HK-2 (cell line): ENCODE results near the gene TCIRG1.

Experiments used
- DNase-seq: peaks from one replicate; pipeline ENCODE4 v3.0.0-alpha.2; 2018; ENCODE audit not compliant: unreplicated experiment

TCIRG1 gene

DNA sequence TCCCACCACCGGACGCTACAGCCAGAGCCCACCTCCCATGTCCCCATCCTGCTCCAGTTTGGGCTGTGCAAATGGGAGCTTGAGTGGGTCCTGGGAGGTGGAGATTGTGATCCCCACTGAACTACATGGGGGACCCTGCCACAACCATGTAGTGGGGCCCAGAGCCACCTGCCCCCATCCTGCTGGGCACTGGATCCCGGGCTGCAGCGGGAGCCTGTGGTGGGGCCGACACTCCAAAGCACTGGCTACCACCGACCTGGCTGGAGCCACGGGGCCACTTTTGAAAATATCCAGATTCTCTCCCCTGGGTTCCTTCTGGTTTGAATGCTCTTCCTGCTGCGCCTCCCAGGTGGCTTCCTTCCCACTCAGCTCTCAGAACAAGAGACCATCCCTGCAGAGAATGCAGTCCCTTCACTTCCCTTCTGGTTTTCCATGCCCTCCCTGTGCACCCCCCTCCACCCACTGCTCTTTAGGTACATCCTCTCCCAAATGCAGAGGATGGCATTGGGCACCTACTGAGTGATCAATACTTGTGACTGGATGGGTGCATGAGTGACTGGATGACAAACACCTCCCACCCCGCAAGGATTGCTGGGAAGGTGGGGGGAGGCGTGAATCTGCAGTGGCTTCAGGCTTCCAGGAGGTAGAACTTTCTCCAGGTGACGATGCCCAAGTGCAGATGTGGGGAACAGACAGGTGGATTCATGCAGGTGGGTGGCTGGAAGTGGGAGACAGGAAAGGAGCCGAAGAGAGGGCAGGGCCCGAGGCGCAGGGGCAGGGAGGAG is 34.1 kb upstream of the TCIRG1 start:
- no peak for DNase-seq

DNA sequence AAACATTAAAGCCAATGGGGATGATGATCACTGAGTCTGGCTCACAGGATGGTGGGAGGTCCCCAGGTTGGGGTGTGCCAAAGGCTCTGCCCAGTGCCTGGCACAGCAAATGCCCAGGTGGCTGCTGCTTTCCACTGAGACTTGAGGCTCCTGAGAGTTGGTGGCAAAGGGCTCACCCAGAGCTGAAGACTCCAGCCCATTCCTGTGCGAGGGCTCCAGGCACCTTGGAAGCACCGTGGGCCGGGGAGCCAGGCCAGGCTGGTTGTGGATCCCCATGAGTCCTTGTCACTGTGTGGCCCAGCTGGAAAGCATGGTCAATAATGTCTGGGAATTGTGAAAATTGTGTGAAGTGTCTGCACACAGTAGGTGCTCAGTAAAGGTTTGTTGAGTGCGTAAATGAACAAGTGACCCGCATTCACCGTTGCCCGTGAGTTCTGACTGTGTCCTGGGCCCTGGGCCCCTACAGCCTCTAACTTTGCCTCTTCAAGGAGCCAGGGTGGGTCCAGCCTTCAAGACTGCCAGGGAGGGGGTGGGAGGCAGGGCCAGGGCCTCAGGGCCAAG is 32.1 kb upstream of the TCIRG1 start:
- no peak for DNase-seq

DNA sequence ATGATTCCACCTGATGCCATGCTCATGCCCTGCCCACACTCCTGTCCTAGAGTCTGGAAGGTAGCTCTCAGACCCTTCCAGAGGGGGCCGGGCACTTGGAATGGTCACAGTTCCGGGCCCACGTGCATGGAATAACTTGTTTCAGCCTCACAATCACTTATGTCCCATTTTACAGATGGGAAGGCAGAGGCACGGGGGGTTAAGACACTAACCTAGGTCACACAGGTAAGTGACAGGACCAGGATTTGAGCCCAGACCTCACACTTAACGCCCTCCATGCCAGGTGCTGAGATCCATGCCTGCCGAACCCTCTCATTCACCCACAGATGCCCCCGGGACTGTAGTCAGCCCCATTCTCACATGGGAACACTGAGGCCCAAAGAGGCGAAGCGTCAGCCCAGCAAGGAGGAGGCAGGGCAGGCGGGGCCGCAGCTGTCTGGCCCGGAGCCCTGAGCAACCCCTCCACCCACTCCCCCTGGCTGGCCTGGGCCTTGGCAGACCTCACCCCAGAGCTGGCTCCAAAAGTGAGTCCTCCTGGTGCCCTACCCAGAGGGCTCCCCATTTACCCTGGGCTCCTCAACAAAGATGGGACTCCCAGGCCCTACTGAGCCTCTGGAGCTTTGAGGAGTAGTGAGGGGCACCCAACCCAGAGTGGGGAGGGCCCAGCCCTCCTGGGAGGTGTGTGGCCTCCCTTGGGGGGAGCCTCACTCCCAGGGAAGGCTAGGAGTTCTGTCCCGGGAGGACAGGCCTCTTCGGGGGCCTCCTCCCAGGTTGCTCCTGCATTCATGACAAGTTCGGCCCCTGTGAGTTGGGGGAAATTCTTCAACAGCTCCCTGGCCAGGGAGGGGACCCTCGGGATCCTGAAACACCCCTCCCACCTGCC is 31.1 kb upstream of the TCIRG1 start:
- DNase-seq: no peak

DNA sequence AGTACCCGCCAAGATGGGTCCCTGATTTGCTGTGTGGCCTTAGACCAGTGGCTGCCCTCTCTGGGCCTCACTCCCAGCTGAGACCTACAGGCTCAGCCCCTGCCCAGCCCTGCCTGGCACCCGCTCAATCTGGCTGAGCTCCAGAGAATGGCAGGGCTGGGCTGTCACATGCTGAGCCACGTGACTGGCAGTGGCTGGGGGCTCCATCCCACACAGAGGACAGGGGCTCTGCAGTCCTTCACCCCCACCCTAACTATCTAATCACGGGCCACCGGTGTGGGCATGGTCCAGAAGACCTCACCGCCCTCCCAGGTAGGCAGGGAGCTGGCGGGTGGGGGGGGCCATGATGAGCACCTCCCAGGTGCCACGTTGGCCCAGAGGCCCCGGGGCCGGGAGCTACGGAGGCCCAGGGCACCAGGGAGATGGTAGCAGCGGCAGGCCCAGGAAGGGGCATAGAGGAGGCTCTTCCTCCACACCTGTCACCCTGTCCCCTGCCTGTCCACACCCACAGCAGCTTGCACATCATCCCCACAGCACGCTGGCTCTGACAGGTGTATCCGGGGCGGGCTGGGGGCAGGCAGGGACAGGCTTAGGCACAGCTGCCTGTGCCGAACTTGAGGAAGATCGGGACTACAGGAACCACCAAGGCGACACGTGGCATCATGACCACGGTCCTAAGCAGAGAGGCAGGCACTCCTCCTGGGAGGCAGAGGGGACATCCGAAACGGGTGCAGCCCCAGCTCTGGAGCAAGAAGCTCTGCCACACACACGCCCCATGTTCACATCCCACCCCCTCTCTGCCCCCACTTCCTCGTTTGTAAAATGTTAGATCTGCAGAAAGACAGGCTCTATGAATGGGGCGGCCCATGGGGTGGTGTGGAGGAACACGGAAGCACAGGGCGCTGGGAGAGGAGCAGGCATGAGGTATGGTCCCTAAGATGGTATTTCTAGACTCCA is 30.2 kb upstream of the TCIRG1 start:
- DNase-seq: no peak

DNA sequence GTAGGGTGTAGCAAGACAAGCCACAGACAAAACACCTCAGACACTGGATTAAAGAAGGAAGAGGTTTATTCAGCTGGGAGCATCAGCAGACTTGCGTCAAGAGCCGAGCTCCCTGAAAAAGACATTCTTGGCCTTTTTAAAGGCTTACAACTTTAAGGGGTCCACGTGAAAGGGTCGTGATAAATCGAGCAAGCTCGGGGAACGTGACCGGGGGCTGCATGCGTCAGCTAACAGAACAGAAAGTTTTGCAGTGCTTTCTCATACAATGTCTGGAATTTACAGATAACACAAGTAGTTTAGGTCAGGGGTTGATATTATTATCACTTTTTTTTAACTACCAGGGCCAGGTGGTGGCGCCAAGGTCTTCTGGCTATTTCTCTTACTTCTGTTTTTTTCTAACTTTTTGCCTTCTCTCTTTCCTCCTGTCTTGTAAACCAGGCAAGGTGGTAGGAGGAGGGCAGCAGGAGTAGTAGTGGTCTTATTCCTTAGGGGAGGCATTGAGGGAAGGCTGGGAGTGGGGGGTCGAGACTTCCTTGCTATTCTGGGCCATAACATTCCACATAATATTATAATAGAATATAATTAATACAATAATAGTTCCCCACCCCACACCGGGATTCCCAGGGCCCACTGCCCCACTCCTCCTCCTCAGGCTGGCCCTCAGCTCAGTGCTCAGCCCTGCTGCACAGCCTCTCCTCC is 29.3 kb upstream of the TCIRG1 start:
- no peak for DNase-seq

DNA sequence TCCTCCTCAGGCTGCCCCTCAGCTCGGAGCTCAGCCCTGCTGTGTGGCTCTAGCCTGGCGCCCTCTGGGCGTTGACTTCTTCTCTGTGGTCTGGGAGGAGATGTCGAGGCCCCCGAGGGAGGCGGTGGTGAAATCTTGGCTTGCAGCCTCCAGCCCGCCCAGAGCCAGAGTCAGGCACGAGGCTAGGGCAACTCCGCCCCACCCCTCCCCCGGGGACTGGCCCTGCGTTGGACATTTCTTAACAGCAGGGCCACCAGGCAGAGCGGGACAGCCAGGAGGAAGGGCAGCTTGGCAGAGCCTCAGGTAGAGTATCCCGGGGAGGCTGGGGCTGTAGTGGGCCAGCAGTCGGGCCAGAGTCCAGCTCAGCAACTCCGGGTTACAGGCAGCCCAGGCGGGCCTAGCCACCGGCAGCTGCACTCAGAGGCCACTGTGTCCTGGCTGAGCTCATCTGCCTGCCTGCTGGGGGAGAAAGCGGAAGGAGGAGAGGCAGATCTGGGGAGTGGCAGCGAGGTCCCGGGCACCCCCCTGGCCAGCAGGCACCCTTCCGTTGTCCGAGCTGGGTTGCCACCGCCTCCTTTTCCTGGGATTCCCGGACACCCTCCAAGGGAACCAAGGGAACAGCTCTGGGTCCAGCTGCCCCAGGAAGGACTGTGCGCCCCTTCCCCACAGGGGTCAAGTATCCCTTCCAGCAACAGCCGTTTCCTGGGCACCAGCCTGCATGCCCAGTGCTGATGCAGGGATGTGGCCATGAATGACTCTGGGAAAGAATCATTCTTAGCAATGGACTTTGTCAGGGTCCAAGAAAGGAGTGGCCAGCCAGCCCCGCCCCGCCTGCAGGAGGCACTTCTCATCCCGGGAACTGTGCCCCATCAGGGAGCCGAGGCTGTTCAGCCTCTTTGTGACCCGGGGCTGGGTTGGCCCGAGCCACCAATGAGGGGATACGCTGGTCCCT is 28.5 kb upstream of the TCIRG1 start, which contains the start of gene ALDH3B1:
ALDH3B1 (plus strand) TSS at position 238 of the 952 bp plus-strand sequence. CDS start 4,971 bp downstream, outside the sequence.
- peak; percentile 91 for DNase-seq

DNA sequence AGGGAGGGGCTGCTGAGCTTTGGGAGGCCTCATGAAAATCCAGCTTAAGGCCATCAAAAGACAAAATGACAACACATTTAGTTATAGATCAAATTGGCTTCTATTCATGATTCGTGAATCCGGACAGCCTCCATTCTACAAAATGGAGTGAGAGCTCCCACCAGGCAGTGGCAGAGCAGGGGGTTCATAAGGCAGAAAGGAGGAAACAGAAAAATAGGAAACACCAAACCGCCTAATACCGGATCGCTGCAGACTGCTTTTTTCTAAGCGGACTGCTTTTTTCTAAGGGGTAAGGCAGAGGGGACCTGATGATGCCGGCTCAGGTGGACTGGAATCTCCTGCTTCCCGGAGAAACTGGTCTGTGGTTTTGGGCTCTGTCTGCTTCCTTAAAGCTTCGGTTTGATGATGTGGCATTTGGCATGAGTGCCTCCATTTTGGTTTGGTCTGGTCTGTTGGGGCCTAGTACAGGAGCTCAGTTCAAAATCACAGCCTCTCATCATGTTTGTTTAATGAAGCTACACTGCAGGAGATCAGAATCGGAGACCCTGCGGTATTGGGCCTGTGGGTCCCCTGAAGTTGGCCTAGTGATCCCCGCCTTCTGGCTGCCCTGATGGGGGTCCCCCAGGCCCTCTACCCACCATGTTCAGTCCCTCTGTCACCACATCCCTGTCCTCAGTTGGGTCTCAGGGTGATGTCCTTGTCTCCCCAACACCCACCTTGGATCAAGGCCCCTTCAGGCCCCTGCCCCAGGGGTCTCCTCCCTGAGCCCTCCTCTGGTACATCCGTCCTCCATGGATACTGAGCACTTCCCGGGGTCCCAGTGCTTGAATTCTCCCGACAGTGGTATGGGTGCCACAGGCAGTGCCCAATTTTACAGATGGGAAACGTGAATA is 27.5 kb upstream of the TCIRG1 start:
- no peak for DNase-seq

DNA sequence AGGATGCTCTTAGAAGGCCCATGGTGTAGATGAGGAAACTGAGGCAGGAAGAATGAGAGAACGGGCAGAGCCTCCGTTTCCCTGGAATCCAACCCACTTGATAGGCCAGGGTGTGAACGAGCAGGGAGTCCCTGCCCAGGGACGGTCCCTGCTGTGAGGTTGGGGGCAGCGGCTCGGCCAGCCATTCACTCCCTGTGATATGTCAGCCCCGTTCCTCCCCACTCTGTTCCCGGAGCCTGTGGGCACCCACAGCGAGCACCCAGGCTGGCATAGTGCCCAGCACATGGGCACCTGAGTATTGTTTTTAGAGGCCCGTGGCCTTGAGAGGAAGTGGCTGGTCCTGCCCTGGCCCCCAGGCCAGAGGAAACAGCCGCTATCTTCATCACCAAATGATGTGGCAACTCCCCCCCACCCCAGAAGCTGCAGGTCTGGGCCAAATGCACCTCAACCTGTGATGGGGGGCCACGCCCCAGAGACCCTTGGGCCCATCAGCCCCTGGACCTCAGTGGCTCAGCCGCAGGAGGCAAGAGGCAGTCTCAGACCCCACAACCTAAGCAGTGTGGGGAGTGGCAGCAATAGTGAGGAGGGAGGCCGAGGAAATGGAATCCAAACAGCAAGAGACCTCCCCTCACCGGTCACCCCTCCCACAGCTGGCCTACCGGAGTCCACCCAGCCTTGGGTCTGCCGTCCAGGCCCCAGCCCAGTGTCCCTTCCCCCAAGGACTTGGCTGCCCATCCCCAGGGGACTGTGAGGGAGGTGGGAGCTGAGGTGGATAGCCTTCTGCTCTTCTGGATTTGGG is 26.6 kb upstream of the TCIRG1 start:
- no peak for DNase-seq

DNA sequence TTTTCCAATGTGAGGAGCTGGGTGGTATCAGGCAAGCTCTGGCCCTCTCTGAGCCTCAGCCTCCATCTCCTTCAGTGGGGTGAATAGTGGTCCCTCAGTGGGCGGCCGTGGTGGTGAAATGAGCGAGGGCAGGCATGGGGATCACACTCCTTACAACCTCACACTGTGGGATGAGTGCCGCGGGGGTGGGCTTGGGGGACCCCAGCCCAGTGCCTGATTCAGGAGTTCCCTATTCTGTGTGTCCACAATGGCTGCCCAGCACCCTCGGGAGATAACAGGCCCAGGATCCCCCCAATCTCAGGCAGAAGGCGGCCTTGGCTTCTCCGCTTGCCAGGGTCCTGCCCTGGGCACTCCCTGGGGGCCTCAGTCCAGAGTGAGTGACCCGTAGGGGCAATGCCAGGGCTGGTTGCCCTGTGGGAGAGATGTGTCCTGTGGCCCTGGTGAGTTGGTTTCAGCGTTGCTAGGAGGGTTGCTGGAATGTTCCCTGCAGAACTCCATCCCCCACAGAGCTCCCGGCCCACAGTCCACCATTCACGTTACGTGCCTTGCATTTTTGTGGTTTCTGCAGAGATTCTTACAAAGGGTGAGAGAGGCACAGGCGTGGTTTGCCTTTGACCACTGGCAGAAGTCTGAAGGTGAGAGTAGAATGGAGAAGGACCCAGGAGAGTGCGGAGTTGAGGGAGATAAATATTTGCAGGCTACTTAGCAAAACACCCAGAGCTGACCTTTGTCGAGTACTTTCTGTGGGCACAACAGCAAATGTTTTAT is 25.8 kb upstream of the TCIRG1 start:
- DNase-seq: peak; percentile 84

DNA sequence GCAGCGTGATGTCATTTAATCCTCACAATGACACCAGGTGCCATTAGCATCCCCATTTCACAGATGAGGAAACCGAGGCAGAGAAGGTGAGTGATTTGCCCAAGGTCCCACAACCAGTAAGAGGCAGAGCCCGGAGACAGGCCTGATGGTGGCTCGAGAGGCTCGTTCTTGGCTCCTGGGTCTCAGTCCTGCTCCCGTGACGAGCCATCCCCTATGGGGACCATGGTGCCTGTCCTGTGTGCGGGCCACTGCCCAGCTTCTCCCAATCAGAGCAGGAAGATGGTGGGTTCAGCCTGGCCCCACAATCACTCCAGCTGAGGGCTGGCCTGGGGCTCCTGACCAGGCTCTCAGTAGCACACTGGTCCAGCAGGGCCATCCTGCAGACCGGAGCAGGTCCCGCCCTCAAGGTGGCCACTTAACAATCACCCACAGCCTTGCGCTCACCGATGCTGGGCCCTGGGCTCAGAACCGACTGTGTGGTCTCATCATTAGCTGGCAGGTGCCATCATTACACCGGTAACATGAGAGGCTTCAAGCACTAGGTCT is 25.1 kb upstream of the TCIRG1 start:
- no peak for DNase-seq

DNA sequence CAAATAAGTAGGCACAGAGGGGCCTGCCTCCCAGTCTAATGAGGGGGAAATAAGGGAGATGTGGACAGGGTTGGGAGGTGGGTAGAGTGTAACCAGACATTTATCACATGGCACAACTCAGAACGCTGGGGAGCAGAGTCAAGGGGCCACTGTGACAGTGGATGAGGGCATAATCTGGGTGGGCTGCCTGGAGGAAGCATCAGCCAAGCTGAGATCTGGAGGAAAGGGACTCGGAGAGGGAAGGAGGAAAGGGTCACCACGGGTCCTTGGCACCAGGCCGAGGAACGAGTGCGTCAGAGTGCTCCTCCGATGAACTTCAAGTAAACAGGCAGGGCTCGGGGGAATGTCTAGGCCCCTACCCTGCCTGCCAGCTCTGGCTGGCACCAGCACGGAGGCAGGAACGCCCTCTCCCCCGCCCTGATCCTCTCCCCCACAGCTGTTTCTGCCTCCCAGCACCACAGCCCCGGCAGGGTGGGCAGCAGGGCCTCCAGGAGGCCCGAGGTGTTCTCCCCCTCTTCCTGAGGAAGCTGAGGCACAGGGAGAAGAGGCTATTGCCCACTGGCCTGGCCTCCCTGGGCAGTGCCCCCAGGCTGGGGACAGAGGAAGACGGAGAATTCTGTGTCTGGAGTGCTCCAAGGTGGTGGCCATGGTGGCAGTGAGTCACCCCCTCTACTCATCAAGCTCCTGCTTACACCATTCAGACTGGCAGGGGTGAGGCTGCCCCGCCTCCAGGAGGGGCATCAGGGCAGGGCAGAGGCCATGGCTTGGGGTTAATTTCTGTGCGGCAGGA is 24.5 kb upstream of the TCIRG1 start:
- peak; percentile 72 for DNase-seq

DNA sequence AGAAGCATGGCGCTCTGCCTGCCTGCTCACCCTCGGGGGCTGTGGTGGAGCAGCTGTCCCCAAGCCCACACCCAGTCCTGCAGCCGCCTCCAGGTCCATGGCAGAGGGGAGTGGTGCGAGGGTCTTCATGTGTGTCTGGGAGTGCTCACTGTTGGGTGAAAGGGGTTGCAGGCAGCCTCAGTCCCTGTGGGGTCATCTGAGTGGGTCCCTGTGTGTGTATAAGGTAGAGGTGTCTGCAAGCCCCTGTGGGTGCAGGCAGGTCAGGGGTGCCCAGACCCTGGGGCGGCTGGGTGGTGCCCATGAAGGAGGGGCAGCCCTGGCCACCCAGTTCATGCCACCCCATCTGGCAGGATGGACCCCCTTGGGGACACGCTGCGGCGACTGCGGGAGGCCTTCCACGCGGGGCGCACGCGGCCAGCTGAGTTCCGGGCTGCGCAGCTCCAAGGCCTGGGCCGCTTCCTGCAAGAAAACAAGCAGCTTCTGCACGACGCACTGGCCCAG is 23.8 kb upstream of the TCIRG1 start:
- no peak for DNase-seq

DNA sequence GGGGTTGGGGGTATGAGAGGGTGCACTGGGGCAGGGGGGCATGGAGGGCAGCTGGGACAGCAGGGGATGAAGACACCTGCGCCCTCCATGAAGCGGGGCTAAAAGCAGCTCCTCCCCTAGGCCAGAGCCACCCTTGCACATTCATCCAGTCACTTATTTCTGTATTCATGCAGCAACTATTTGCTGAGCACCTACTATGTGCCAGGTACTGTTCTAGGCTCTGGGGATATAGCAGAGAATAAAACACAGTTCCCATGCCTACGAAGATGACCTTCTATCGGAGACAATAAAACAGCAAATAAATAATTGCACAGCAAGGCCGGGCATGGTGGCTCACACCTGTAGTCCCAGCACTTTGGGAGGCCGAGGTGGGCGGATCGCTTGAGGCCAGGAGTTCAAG is 23.4 kb upstream of the TCIRG1 start:
- no peak for DNase-seq

DNA sequence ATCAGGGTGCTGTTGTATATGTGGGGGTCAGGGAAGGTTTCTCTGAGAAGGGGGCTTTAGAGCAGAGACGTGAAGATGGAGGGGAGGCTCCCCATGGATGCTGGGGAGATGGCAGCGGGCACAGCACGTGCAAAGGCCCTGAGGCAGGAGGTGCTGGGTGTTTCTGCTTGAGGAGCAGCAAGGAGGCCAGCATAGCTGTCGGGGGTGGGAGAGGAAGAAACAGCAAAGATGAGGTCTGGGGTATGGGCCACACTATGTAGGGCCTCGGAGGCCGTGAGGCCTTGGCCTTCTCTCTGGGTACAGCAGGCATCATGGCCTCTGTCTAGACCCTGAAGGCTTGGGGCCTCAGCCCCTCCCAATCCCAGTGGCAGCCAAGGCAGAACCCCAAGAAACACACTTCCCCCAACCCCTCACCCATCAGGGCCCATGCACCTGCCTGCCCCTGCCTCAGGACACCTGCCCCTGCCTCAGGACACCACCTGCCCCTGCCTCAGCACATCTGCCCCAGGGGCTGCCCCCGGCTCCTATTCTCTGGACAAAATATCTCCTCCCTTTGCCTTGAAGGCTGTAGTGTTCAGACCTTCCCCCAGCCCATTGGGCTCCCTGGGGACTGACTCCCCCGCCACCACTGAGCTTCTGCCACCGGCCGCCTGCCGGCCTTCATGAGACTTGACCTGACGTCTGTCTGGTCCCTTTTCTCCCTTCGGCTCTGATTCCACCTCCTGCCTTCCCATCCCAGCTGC is 22.5 kb upstream of the TCIRG1 start:
- DNase-seq: no peak
